Measurements from ENCODE around the gene WEE1.

DNA sequence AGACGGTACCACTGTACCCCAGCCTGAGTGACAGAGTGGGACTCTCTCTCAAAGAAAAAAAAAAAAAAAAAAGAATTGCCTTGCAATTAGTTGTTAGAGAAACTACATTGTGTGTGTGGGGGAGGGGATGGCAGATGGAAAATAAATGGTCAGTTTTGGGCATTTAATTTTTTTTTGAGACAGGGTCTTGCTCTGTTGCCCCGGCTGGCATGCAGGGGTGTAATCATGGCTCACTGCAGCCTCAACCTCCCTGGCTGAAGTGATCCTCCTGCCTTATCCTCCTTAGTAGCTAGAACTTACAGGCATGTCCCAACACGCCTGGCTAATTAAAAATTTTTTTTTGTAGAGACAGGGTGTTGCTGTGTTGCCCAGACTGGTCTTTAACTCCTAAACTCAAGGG, 36.4 kb downstream of the WEE1 start:
- TF ChIP-seq, protein P1, sequence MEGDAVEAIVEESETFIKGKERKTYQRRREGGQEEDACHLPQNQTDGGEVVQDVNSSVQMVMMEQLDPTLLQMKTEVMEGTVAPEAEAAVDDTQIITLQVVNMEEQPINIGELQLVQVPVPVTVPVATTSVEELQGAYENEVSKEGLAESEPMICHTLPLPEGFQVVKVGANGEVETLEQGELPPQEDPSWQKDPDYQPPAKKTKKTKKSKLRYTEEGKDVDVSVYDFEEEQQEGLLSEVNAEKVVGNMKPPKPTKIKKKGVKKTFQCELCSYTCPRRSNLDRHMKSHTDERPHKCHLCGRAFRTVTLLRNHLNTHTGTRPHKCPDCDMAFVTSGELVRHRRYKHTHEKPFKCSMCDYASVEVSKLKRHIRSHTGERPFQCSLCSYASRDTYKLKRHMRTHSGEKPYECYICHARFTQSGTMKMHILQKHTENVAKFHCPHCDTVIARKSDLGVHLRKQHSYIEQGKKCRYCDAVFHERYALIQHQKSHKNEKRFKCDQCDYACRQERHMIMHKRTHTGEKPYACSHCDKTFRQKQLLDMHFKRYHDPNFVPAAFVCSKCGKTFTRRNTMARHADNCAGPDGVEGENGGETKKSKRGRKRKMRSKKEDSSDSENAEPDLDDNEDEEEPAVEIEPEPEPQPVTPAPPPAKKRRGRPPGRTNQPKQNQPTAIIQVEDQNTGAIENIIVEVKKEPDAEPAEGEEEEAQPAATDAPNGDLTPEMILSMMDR (conservative IDR thresholded peaks at IDR 0.05; ENCODE audit: low read depth in 2 of 2): no peak
- no peak for TF ChIP-seq EZH2phosphoT487 (IDR thresholded peaks at IDR 0.05; ENCODE audit: unreplicated experiment)
- TF ChIP-seq POLR2AphosphoS5 (IDR thresholded peaks at IDR 0.05; ENCODE audit: low read depth): no peak
- TF ChIP-seq EZH2 (IDR thresholded peaks at IDR 0.05; ENCODE audit: low read depth, unreplicated experiment): no peak
- TF ChIP-seq, protein P2, sequence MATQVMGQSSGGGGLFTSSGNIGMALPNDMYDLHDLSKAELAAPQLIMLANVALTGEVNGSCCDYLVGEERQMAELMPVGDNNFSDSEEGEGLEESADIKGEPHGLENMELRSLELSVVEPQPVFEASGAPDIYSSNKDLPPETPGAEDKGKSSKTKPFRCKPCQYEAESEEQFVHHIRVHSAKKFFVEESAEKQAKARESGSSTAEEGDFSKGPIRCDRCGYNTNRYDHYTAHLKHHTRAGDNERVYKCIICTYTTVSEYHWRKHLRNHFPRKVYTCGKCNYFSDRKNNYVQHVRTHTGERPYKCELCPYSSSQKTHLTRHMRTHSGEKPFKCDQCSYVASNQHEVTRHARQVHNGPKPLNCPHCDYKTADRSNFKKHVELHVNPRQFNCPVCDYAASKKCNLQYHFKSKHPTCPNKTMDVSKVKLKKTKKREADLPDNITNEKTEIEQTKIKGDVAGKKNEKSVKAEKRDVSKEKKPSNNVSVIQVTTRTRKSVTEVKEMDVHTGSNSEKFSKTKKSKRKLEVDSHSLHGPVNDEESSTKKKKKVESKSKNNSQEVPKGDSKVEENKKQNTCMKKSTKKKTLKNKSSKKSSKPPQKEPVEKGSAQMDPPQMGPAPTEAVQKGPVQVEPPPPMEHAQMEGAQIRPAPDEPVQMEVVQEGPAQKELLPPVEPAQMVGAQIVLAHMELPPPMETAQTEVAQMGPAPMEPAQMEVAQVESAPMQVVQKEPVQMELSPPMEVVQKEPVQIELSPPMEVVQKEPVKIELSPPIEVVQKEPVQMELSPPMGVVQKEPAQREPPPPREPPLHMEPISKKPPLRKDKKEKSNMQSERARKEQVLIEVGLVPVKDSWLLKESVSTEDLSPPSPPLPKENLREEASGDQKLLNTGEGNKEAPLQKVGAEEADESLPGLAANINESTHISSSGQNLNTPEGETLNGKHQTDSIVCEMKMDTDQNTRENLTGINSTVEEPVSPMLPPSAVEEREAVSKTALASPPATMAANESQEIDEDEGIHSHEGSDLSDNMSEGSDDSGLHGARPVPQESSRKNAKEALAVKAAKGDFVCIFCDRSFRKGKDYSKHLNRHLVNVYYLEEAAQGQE (IDR thresholded peaks at IDR 0.05; ENCODE audit: unreplicated experiment): no peak
- TF ChIP-seq STAT1 (IDR thresholded peaks at IDR 0.05; ENCODE audit: unreplicated experiment): no peak
- no peak for TF ChIP-seq JUNB (IDR thresholded peaks at IDR 0.05; ENCODE audit: unreplicated experiment)
- TF ChIP-seq, protein P3, sequence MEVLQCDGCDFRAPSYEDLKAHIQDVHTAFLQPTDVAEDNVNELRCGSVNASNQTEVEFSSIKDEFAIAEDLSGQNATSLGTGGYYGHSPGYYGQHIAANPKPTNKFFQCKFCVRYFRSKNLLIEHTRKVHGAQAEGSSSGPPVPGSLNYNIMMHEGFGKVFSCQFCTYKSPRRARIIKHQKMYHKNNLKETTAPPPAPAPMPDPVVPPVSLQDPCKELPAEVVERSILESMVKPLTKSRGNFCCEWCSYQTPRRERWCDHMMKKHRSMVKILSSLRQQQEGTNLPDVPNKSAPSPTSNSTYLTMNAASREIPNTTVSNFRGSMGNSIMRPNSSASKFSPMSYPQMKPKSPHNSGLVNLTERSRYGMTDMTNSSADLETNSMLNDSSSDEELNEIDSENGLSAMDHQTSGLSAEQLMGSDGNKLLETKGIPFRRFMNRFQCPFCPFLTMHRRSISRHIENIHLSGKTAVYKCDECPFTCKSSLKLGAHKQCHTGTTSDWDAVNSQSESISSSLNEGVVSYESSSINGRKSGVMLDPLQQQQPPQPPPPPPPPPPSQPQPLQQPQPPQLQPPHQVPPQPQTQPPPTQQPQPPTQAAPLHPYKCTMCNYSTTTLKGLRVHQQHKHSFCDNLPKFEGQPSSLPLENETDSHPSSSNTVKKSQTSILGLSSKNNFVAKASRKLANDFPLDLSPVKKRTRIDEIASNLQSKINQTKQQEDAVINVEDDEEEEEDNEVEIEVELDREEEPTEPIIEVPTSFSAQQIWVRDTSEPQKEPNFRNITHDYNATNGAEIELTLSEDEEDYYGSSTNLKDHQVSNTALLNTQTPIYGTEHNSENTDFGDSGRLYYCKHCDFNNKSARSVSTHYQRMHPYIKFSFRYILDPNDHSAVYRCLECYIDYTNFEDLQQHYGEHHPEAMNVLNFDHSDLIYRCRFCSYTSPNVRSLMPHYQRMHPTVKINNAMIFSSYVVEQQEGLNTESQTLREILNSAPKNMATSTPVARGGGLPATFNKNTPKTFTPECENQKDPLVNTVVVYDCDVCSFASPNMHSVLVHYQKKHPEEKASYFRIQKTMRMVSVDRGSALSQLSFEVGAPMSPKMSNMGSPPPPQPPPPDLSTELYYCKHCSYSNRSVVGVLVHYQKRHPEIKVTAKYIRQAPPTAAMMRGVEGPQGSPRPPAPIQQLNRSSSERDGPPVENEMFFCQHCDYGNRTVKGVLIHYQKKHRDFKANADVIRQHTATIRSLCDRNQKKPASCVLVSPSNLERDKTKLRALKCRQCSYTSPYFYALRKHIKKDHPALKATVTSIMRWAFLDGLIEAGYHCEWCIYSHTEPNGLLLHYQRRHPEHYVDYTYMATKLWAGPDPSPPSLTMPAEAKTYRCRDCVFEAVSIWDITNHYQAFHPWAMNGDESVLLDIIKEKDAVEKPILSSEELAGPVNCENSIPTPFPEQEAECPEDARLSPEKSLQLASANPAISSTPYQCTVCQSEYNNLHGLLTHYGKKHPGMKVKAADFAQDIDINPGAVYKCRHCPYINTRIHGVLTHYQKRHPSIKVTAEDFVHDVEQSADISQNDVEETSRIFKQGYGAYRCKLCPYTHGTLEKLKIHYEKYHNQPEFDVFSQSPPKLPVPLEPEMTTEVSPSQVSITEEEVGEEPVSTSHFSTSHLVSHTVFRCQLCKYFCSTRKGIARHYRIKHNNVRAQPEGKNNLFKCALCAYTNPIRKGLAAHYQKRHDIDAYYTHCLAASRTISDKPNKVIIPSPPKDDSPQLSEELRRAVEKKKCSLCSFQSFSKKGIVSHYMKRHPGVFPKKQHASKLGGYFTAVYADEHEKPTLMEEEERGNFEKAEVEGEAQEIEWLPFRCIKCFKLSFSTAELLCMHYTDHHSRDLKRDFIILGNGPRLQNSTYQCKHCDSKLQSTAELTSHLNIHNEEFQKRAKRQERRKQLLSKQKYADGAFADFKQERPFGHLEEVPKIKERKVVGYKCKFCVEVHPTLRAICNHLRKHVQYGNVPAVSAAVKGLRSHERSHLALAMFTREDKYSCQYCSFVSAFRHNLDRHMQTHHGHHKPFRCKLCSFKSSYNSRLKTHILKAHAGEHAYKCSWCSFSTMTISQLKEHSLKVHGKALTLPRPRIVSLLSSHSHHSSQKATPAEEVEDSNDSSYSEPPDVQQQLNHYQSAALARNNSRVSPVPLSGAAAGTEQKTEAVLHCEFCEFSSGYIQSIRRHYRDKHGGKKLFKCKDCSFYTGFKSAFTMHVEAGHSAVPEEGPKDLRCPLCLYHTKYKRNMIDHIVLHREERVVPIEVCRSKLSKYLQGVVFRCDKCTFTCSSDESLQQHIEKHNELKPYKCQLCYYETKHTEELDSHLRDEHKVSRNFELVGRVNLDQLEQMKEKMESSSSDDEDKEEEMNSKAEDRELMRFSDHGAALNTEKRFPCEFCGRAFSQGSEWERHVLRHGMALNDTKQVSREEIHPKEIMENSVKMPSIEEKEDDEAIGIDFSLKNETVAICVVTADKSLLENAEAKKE (CRISPR knock-in tag; IDR thresholded peaks at IDR 0.05): no peak
- TF ChIP-seq ZNF114 (CRISPR knock-in tag; IDR thresholded peaks at IDR 0.05): no peak
